Nephron (organoid): ENCODE measurements around the gene MSANTD1.

Experiments used
- H3K27ac Mint-ChIP-seq, 3 experiments: 2 replicates each; pipeline ENCODE4 v1.8.0; 2020; ENCODE audit warnings: mixed read lengths in 3 of 3, mild to moderate bottlenecking in 2 of 3, moderate library complexity in 1 of 3
- H3K27me3 Mint-ChIP-seq: 2 replicates; pipeline ENCODE4 v1.8.0; 2021; ENCODE audit warnings: low read depth, mild to moderate bottlenecking, moderate library complexity, mixed read lengths
- H3K36me3 Mint-ChIP-seq: 2 replicates; pipeline ENCODE4 v1.8.0; 2020; ENCODE audit warnings: low read depth, mixed read lengths
- H3K4me1 Mint-ChIP-seq: 2 replicates; pipeline ENCODE4 v1.8.0; 2020; ENCODE audit warnings: mixed read lengths
- H3K4me3 Mint-ChIP-seq, 3 experiments: 2 replicates each; pipeline ENCODE4 v1.8.0; 2020; ENCODE audit warnings: mild to moderate bottlenecking in 3 of 3, mixed read lengths in 3 of 3, moderate library complexity in 2 of 3
- H3K9me3 Mint-ChIP-seq: 2 replicates; pipeline ENCODE4 v1.8.0; 2020; ENCODE audit warnings: mixed read lengths
- TF ChIP-seq, protein P1 (sequence below), 3 experiments: fragments of 200-600 bp; sonication (generic); IDR thresholded peaks; one replicate each; pipeline ENCODE4 v1.5.0; 2021; ENCODE audit warnings: antibody characterized with exemption in 3 of 3; ENCODE audit not compliant: unreplicated experiment in 3 of 3

MSANTD1 gene

DNA sequence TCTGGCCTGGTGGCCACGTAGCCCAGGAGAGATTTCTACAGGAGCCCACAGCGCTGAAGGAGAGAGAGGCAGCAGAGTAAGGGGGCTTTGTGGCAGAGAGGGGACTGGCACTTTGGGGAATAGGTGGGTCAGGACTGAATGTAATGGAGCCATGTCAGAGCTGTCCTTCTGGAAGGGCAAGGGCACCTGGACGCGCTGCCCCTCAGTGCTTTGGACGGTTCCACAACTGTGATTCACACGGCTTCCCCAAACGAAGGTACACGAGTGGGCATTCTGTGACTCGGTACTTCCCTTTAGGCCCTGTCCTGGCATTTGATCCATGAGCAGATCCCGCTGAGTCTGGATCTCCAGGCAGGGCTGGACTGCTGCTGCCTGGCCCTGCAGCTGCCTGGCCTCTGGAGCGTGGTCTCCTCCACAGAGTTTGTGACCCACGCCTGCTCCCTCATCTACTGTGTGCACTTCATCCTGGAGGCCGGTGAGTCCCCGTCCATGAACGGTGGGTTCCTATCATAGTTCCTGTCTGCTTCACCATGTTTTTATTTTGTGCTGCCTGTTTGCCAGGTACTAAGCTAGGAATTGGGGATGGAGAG, 35.2 kb upstream of the MSANTD1 start:
- no peaks in the 10 kb centered on the region for H3K27me3 Mint-ChIP-seq
- H3K27ac Mint-ChIP-seq = no peak overlapping the region
- TF ChIP-seq, protein P1, sequence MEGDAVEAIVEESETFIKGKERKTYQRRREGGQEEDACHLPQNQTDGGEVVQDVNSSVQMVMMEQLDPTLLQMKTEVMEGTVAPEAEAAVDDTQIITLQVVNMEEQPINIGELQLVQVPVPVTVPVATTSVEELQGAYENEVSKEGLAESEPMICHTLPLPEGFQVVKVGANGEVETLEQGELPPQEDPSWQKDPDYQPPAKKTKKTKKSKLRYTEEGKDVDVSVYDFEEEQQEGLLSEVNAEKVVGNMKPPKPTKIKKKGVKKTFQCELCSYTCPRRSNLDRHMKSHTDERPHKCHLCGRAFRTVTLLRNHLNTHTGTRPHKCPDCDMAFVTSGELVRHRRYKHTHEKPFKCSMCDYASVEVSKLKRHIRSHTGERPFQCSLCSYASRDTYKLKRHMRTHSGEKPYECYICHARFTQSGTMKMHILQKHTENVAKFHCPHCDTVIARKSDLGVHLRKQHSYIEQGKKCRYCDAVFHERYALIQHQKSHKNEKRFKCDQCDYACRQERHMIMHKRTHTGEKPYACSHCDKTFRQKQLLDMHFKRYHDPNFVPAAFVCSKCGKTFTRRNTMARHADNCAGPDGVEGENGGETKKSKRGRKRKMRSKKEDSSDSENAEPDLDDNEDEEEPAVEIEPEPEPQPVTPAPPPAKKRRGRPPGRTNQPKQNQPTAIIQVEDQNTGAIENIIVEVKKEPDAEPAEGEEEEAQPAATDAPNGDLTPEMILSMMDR (IDR thresholded peaks at IDR 0.05; ENCODE audit: unreplicated experiment in 3 of 3) = no peak
- no peaks in the 10 kb centered on the region for H3K9me3 Mint-ChIP-seq
- H3K4me3 Mint-ChIP-seq = no peak overlapping the region
- no peaks in the 10 kb centered on the region for H3K4me1 Mint-ChIP-seq
- H3K36me3 Mint-ChIP-seq = peaks cover 76% of the 10 kb centered on the region

DNA sequence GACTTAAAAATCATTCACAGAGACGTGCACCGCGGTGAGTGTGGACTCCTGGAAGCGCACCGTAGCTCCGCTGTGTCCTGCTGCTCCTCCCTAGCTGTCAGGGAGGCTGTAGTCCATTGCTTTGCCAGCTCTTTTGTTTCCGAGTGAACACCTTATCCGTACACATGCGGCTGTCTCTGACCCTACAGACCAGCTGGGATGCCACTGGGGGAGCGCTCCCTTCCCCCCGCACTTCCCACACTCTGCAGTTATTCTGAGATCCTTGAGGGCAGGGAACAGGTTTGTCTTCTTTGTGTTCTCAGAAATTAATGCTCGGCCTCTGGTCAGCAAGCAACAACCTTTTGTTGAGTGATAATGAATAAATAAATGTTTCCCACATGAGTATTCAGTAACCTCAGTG, 33.7 kb upstream of the MSANTD1 start:
- H3K27me3 Mint-ChIP-seq = no peaks in the 10 kb centered on the region
- no peaks in the 10 kb centered on the region for H3K9me3 Mint-ChIP-seq
- H3K27ac Mint-ChIP-seq = no peak overlapping the region
- H3K4me3 Mint-ChIP-seq = no peak overlapping the region
- TF ChIP-seq, protein P1 (IDR thresholded peaks at IDR 0.05; ENCODE audit: unreplicated experiment in 3 of 3) = no peak
- no peaks in the 10 kb centered on the region for H3K4me1 Mint-ChIP-seq
- H3K36me3 Mint-ChIP-seq = peaks cover 66% of the 10 kb centered on the region

DNA sequence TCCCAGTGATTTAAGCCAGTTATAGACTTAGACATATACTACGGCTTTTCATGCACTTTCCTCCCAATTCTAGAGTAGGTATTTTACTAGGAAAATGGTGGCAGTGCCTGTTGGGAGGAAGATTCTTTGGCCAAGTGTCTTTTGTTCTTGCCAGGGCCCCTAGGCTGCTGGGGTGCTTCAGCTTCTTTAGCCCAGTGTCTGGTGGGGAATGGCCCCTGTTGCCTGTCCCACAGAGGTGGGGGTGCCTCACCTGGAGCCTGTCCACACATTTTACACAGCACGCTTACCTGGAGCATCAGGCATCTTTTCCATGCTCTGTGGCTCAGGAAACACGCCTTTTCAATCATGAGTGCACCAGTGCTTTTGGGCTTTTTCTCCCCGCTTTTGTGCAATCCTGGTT, 33.2 kb upstream of the MSANTD1 start:
- Mint-ChIP-seq H3K36me3 (peaks cover 62% of the 10 kb centered on the region), H3K27ac (no peak overlapping the region)

DNA sequence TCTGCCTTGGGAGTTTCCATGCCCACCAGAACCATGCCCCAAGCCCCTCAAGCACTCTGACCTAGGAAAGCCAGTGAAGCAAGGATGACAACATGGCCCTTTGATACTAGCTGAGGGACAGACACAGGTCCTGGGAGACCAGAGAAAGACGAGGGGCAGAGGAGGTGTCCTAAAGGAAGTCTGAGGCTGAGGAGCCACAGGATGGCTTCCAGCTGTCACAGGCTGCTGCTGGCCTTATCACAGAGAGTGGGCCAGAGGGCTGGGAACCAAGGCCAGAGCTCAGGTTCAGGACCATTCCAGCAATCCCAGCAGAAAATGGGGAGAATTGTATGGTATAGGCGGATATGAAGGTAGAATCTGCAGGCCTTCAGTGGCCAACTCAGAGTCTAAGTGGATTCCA, 31.7 kb upstream of the MSANTD1 start:
- no peaks in the 10 kb centered on the region for H3K27me3 Mint-ChIP-seq
- TF ChIP-seq, protein P1 (IDR thresholded peaks at IDR 0.05; ENCODE audit: unreplicated experiment in 3 of 3) = no peak
- no peaks in the 10 kb centered on the region for H3K9me3 Mint-ChIP-seq
- H3K4me3 Mint-ChIP-seq = no peak overlapping the region
- H3K27ac Mint-ChIP-seq = no peak overlapping the region
- peaks cover 6% of the 10 kb centered on the region for H3K4me1 Mint-ChIP-seq
- peaks cover 70% of the 10 kb centered on the region for H3K36me3 Mint-ChIP-seq

More for the DNA sequence above, 33.2 kb upstream of the MSANTD1 start:
- H3K27me3 Mint-ChIP-seq = no peaks in the 10 kb centered on the region
- no peak overlapping the region for H3K4me3 Mint-ChIP-seq
- no peaks in the 10 kb centered on the region for H3K9me3 Mint-ChIP-seq
- TF ChIP-seq, protein P1 (IDR thresholded peaks at IDR 0.05; ENCODE audit: unreplicated experiment in 3 of 3) = no peak
- H3K4me1 Mint-ChIP-seq = no peaks in the 10 kb centered on the region

DNA sequence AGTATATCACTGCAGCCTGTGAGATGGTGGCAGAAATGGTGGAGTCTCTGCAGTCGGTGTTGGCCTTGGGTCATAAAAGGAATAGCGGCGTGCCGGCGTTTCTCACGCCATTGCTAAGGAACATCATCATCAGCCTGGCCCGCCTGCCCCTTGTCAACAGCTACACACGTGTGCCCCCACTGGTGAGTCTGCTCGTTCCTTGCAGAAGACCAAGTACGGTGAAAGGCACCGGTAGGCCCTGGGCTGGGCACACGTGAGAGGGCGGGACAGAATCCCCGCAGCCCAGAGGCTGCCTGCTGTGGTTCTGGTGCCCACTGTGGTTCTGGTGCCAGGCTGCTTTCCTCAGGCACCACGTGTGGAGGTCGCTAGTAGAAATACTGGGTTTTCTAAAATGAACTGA, 31.2 kb upstream of the MSANTD1 start:
- H3K27me3 Mint-ChIP-seq = no peaks in the 10 kb centered on the region
- peaks cover 6% of the 10 kb centered on the region for H3K4me1 Mint-ChIP-seq
- H3K4me3 Mint-ChIP-seq = no peak overlapping the region
- no peaks in the 10 kb centered on the region for H3K9me3 Mint-ChIP-seq
- TF ChIP-seq, protein P1 (IDR thresholded peaks at IDR 0.05; ENCODE audit: unreplicated experiment in 3 of 3) = no peak
- H3K36me3 Mint-ChIP-seq = peaks cover 70% of the 10 kb centered on the region
- no peak overlapping the region for H3K27ac Mint-ChIP-seq
